ENCODE data around the gene SSTR4. TPM values are rescaled to one million over a fixed set of nuclear protein-coding genes. Genes with fewer than 3 reads are reported as not detected.

Gene SSTR4
- total and polyA plus RNA-seq, 2 of the 13 experiments (the other 11 are each of a cell fraction or from before 2014, with no cell fraction given) = not detected

DNA sequence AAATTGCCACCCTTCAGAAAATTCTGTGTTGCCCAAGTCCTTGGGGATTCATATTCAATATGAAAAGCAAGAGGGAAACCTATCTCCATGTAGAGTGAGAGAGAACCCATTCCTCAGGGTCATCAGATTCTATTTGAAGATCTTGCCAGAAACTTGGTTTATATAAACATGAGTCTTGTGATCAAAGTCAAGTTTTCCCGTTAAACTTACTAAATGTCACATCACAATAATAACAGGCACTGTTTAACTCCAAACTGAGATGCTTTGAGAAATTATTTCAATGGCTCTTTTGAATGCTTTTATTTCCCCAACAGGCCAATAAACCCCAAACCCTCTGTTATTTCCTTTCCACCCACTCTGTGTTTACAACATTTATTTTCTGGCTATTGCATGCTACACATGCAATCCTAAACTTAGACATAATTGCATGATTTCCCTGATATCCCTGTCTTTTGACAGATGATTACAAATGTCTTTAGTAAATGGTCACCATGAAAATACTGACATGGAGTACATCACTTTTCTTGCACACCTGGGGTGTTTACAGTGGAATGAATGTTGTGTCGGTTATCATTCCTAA lies 31.1 kb upstream of the SSTR4 start:
- no TSS peak for BruUV-seq (replicated peaks)
- intact Hi-C loops (cut with micrococcal nuclease; ENCODE audit: unreplicated experiment) = no loop called here
- in situ Hi-C loops (cut with HindIII; ENCODE audit: extremely low pct_ligation_motif_present, low pct_unique_long_range_greater_than_20kb) = no loop called here
- ChIA-PET POLR2A (no interaction called here), CTCF (ENCODE audit: low intra/inter-chr PET ratio, low total read pairs) (no interaction called here)
- TF ChIP-seq RCOR2 (CRISPR knock-in tag; IDR thresholded peaks at IDR 0.05) = no peak
- no peak for TF ChIP-seq NFIC (IDR thresholded peaks at IDR 0.05; ENCODE audit: low read length)
- TF ChIP-seq NR1H2 (CRISPR knock-in tag; IDR thresholded peaks at IDR 0.05; ENCODE audit: borderline replicate concordance, low read depth) = no peak
- TF ChIP-seq, protein P1, sequence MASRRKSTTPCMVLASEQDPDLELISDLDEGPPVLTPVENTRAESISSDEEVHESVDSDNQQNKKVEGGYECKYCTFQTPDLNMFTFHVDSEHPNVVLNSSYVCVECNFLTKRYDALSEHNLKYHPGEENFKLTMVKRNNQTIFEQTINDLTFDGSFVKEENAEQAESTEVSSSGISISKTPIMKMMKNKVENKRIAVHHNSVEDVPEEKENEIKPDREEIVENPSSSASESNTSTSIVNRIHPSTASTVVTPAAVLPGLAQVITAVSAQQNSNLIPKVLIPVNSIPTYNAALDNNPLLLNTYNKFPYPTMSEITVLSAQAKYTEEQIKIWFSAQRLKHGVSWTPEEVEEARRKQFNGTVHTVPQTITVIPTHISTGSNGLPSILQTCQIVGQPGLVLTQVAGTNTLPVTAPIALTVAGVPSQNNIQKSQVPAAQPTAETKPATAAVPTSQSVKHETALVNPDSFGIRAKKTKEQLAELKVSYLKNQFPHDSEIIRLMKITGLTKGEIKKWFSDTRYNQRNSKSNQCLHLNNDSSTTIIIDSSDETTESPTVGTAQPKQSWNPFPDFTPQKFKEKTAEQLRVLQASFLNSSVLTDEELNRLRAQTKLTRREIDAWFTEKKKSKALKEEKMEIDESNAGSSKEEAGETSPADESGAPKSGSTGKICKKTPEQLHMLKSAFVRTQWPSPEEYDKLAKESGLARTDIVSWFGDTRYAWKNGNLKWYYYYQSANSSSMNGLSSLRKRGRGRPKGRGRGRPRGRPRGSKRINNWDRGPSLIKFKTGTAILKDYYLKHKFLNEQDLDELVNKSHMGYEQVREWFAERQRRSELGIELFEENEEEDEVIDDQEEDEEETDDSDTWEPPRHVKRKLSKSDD (CRISPR knock-in tag; IDR thresholded peaks at IDR 0.05; ENCODE audit: low read depth) = no peak
- no peak for TF ChIP-seq ZNF569 (CRISPR knock-in tag; IDR thresholded peaks at IDR 0.05; ENCODE audit: borderline replicate concordance)
- TF ChIP-seq, protein P2, sequence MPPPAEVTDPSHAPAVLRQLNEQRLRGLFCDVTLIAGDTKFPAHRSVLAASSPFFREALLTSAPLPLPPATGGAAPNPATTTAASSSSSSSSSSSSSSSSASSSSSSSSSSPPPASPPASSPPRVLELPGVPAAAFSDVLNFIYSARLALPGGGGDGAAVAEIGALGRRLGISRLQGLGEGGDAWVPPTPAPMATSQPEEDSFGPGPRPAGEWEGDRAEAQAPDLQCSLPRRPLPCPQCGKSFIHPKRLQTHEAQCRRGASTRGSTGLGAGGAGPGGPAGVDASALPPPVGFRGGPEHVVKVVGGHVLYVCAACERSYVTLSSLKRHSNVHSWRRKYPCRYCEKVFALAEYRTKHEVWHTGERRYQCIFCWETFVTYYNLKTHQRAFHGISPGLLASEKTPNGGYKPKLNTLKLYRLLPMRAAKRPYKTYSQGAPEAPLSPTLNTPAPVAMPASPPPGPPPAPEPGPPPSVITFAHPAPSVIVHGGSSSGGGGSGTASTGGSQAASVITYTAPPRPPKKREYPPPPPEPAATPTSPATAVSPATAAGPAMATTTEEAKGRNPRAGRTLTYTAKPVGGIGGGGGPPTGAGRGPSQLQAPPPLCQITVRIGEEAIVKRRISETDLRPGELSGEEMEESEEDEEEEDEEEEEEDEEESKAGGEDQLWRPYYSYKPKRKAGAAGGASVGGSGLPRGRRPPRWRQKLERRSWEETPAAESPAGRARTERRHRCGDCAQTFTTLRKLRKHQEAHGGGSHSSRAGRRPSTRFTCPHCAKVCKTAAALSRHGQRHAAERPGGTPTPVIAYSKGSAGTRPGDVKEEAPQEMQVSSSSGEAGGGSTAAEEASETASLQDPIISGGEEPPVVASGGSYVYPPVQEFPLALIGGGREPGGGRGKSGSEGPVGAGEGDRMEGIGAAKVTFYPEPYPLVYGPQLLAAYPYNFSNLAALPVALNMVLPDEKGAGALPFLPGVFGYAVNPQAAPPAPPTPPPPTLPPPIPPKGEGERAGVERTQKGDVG (CRISPR knock-in tag; IDR thresholded peaks at IDR 0.05; ENCODE audit: borderline replicate concordance) = no peak
- no peak for TF ChIP-seq ZNF570 (CRISPR knock-in tag; IDR thresholded peaks at IDR 0.05; ENCODE audit: borderline replicate concordance)
- no peak for TF ChIP-seq NFKB2 (CRISPR knock-in tag; IDR thresholded peaks at IDR 0.05; ENCODE audit: borderline replicate concordance)
- no peak for TF ChIP-seq ZSCAN30 (CRISPR knock-in tag; IDR thresholded peaks at IDR 0.05)
- no peak for TF ChIP-seq DPF2 (CRISPR knock-in tag; IDR thresholded peaks at IDR 0.05; ENCODE audit: borderline replicate concordance, low read depth)
- no peak for TF ChIP-seq RBAK (CRISPR knock-in tag; IDR thresholded peaks at IDR 0.05)
- TF ChIP-seq NCOA1 (CRISPR knock-in tag; IDR thresholded peaks at IDR 0.05) = no peak
- TF ChIP-seq, protein P3, sequence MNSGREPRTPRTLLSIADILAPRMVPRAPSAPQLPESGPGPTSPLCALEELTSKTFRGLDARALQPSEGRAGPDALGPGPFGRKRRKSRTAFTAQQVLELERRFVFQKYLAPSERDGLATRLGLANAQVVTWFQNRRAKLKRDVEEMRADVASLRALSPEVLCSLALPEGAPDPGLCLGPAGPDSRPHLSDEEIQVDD (CRISPR knock-in tag; IDR thresholded peaks at IDR 0.05; ENCODE audit: borderline replicate concordance) = no peak
- H3K9me3 ChIP-seq (ENCODE audit: low read length) = no peaks in the 10 kb centered on the region
- DNase-seq (ENCODE audit: low spot score) = no peak
- no peaks in the 10 kb centered on the region; a peak in 1 of 5 replicates for H3K27me3 ChIP-seq (ENCODE audit: control insufficient read depth in 1 of 2, insufficient read depth in 2 of 2, low read length in 2 of 2)
- no peak overlapping the region for H3K27ac ChIP-seq (ENCODE audit: extremely low read length, insufficient read depth, low read length)
- FAIRE-seq = no peak
- H3K4me3 ChIP-seq (replicated peaks in 1 of 3; ENCODE audit: insufficient read depth in 1 of 3, low read depth in 2 of 3, low read length in 3 of 3) = no peak overlapping the region
- H3K79me2 ChIP-seq (ENCODE audit: insufficient read depth, low read length) = no peaks in the 10 kb centered on the region
- 13% methylated on average over 2 of the region's 2 CpGs for WGBS (ENCODE audit: low lambda C conversion rate)
- no peak overlapping the region for H3K4me2 ChIP-seq (ENCODE audit: low read depth, low read length)
- no peak overlapping the region for H2AFZ ChIP-seq (ENCODE audit: low read length)
- ATAC-seq = no peak
- H4K20me1 ChIP-seq (ENCODE audit: insufficient read depth, low read length) = no peaks in the 10 kb centered on the region
- H3K36me3 ChIP-seq (replicated peaks in 1 of 2; ENCODE audit: control insufficient read depth in 1 of 2, insufficient read depth in 2 of 2, low read length in 2 of 2) = no peaks in the 10 kb centered on the region
- H3K9ac ChIP-seq (ENCODE audit: insufficient read depth, low read depth, low read length) = no peak overlapping the region
- H3K4me1 ChIP-seq (ENCODE audit: insufficient read depth, low read length) = no peaks in the 10 kb centered on the region

All from HepG2 (cell line).